Measurements from ENCODE around the gene MTMR1.
A peak's percentile ranks its signal among the peaks of the same experiment; 100 is the strongest.

MTMR1 gene

GRCh38 chrX:150761819-150762216 is 68.6 kb downstream of the MTMR1 start:
- no peak for FAIRE-seq

DNA sequence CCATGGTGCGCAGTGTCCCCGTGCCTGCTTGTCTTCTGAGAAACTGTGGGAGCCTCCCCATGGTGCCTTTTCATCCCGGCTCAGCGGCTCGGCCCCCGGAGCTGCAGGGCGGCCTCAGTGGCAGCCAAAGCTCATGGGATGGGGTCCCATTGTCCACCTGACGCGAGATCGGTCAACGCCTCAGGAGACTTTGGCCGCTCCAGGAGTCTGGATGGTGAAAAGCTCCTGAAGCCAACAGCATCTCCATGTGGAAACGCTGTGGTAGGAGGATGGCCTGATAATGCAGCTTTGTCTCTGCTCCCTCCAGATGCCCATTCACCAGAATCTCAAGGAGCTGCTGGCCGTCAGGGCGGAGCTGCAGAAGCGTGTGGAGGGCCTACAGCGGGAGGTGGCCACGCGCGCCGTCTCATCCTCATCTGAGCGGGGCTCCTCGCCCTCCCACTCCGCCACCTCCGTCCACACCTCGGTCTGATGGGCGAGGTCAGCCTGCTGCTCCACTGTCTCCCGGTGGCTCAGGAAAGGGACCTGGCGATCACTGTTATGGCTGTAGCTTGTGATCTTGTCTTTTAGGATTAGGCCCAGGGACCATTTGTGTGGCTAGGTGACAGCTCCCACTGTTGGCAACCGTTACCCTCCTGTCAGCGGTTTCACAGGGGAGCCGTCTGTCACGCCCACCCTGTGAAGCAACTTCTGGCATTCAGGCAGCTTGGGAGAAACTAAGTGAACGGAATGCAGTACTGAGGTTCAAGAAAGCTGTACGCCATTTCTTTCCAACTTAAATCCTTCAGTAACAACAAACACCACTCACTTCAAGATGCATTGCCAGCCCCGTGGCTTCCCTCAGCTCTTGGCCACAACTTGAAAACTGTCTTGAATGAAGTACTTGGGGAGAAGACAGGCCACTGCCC is 69.3 kb downstream of the MTMR1 start:
- no peak for FAIRE-seq
- DNase-seq (ENCODE audit: insufficient read length, low spot score) = no peak

More at GRCh38 chrX:150761819-150762216, 68.6 kb downstream of the MTMR1 start:
- no peak for DNase-seq (ENCODE audit: insufficient read length, low spot score)

DNA sequence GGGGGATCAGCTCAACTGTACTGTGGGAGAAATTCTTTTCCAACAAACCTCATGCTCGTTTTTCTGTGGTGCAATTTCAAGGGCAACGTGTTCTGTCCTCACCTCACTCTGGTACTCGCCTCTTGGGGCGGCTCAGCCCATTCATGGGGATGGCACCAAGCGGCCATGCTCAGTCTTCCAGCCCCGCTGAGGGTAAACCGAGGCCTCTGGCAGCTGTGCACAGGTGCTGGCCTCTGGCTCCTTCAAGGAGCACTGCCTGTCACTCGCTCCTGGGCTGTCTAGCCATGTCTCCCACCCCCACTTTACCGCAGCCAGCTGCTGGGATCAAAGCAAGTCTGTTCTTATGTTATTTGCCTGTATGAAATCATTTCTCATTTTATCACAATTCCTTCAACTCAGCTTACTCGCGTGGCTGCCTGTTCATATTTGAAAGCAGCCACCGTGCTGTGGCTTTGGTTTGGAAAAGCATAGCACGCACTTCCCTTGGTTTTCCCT is 70.2 kb downstream of the MTMR1 start:
- FAIRE-seq = no peak
- no peak for DNase-seq (ENCODE audit: insufficient read length, low spot score)

DNA sequence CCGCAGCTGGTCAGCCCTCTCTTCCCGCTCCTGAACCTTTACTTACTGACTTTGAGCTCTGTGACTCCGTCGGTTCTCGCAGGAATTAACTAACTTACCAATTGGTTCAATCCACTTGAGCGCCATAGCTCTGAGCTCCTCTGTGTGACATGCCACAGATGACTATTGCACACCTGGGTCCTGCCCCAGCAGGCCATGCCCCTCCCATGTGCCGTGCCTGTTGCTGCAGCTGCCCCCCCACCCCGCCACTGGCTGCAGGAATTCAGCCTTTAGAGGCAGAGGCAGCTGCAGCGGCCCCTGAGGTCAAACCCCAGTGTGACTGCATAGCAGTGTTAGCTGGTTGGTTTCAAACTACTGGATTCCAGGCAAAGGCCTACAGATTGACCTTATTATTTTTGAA is 70.6 kb downstream of the MTMR1 start:
- FAIRE-seq (no peak), DNase-seq (ENCODE audit: insufficient read length, low spot score) (no peak)

DNA sequence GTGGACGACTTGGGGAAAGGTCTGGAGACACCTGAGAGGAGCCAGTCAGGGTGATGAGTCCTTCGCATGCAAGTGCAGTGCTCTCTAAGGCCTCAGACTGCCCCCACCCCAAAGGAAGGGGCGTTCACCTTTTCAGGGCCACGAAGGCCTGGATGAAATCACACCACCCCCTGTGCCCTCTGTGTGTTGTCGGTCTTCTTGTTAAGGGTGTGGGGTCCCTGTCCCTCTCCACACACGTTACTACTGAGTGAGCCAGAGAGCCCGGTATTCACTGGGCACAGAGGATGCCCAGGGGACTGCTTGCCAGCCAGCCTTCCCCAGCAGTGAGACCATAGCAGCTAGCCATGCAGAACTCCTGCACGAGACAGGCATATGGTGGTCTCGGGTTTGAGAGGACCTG is 72.0 kb downstream of the MTMR1 start:
- no peak for DNase-seq (ENCODE audit: insufficient read length, low spot score)
- FAIRE-seq = no peak

DNA sequence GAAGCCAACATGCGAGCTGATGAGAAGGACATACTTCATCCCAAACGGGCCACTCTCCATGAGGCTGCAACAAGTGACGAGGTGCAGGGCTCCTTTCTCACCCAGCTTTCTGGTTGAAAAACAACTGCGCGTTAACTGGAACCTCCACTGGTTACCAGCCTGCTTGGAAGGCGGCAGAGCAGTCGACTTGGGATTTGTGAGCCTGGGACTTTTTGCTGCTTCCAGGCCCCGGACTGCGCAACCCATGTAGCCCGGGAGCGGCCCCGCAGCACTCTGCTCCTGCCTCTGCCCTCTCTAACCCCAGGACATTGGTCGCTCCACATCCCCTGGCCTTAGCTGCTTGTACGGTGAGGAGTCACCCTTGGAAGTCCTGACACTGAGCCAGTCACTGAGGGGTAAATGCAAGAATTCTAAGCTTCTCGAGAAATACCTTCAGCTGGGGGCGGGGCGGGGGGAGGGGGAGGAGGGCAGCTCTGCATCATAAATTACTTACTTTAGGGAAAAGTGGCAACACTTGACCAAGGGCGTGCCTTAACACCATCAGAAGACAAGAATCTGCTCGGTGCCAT is 72.7 kb downstream of the MTMR1 start:
- no peak for FAIRE-seq
- no peak for DNase-seq (ENCODE audit: insufficient read length, low spot score)

DNA sequence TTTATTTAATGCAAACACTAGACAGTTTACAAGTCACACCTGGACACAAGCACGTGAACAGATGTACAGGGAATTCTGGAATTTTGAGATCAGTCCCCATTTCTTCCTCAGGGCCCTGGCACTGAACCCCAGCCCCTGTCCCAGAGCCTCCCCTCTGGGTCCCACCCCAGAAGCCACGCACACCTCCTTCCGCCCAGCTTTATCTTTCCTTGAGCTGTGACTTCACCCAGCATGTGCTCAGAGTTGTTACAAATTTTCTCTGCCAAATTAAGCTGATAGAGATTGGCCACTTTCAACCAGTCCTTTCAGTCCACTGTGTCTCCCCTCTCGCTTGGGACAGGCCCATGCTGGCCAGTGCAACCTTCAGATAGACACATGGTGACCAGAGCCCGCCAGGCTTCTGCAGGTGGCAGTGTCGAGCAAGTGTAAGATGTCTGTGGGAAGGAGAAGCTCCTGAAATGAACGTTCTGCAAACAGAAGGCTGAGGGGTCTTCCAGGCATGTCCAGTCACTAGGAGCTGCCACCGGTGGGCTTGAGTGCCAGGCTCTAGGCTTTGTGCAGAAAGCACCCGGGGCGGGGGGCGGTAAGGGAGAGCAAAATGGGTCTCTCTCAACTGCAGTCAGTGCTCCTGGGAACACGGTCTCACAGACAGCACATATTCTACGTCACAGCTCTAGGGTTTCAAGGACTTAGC is 73.3 kb downstream of the MTMR1 start:
- no peak for DNase-seq (ENCODE audit: insufficient read length, low spot score)
- FAIRE-seq = no peak

DNA sequence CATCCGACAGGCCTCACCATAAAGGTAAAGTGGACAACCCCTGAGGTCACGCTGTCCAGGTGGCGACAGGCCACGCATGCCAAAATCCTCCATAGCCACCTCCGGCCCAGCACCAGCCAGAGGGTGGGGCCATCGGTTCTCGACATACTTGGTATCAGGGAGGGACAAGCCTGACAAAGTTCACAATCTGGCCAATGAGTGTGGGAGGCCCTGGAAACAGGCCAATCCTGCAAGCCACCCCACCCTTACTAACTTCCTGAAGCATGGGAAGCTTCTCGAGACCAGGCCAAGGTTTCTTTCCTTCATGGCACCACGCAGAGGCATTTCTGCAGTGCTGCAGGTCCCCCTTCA is 73.8 kb downstream of the MTMR1 start:
- DNase-seq (ENCODE audit: insufficient read length, low spot score) (no peak), FAIRE-seq (no peak)

DNA sequence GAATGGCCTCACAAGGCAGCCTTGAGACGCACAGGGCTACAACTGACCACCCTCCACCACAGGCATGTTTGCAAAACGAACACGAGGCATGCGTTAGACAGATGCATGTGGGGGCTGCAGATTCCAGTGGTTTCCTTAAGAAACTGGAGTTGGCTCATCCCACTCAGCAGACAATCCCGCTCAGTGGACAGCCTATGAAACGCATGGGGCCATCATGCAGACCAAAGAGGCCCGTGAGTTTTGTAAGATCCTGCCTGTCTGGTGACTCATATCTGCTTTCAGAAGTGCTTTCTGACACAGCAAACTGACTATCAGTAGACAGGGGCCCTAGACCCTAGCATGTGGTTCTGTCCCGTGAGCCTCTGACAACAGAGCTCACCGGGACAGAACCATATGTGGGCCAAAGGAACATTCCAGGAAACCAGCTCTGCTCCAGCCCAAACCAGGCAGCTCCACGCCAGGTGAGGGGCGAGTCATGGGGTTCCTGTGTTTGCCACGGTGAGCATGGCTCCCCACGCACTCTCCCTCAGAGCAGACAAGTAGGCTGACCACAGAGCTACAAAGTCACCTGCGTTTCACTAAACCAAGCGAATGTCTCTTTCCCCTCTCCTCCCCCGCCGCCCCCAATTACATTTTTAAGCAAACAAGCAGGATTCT is 74.4 kb downstream of the MTMR1 start:
- DNase-seq (ENCODE audit: insufficient read length, low spot score) = peak; percentile 2

GRCh38 chrX:150768132-150768485 is 74.9 kb downstream of the MTMR1 start:
- no peak for FAIRE-seq
- DNase-seq (ENCODE audit: insufficient read length, low spot score) = no peak

More for the DNA sequence above, 74.4 kb downstream of the MTMR1 start:
- no peak for FAIRE-seq

GRCh38 chrX:150768580-150769190 is 75.5 kb downstream of the MTMR1 start:
- FAIRE-seq = no peak
- no peak for DNase-seq (ENCODE audit: insufficient read length, low spot score)

DNA sequence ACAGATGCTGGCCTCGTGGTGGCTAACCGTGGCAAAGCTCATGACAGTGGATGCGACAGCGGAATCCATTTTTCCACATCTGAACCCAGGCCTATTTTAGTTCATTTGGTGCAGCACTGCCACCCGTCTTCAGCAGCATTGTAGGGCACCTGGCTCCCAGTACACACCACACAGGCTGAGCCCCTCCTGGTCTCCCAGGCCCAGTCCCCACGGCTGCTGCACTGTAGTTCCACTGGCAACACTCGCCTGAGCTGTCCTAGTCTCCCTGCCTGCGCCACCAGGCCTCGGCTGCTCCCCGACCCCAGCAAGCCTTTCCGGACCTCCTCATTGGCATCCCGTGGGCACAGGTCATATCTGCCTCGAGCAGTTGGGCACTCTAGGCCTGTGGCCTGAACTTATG is 76.2 kb downstream of the MTMR1 start:
- no peak for FAIRE-seq
- no peak for DNase-seq (ENCODE audit: insufficient read length, low spot score)

- FAIRE-seq = no peak
- no peak for DNase-seq (ENCODE audit: insufficient read length, low spot score)
Measured at GRCh38 chrX:150770623-150771022, 77.4 kb downstream of the MTMR1 start.

- no peak for DNase-seq (ENCODE audit: insufficient read length, low spot score)
- FAIRE-seq = no peak
Measured at GRCh38 chrX:150771116-150771515, 77.9 kb downstream of the MTMR1 start.

- no peak for FAIRE-seq
Measured at GRCh38 chrX:150772150-150772970, 79.2 kb downstream of the MTMR1 start.

DNA sequence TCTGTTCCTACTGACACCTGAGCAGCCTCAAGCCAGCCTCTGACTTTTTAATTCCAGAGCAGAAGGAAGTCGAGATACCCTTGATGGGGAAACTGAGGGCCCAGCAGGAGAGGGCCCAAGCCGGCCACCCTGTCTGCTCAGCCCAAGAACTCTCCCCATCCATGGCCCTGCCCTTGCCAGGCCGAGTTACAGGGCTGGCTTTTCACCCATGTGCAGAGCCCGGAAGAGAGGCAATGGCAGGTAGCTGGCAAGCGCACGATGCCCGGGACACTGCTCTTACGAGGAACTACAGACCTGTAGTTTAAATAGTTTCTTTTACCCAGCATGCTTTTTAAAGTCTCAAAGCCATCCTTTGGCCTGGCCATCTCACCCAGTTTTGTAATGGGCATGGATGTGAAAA is 79.9 kb downstream of the MTMR1 start:
- FAIRE-seq (no peak), DNase-seq (ENCODE audit: insufficient read length, low spot score) (no peak)

More at GRCh38 chrX:150772150-150772970, 79.2 kb downstream of the MTMR1 start:
- peak; percentile 43 for DNase-seq (ENCODE audit: insufficient read length, low spot score)

- DNase-seq (ENCODE audit: insufficient read length, low spot score) = no peak
- no peak for FAIRE-seq
Measured at GRCh38 chrX:150773634-150774033, 80.4 kb downstream of the MTMR1 start.

- no peak for DNase-seq (ENCODE audit: insufficient read length, low spot score)
- FAIRE-seq = no peak
Measured at GRCh38 chrX:150774798-150775568, 81.8 kb downstream of the MTMR1 start.

All from HTR-8/SVneo (cell line).